HL-60 (cell line): ENCODE measurements around the gene LRRC7.

Source experiments
- DNase-seq, 2 experiments: peaks; one replicate each; pipeline ENCODE4 v3.0.0-alpha.2; 2010 to 2020; ENCODE audit warnings: low read depth in 1 of 2, low spot score in 1 of 2
- H3K27ac ChIP-seq: fragments of 250-450 bp; sonication (Bioruptor Pico); replicated peaks from 2 replicates; pipeline ENCODE4 v1.5.1; 2020; ENCODE audit warnings: mild to moderate bottlenecking, moderate library complexity
- H3K27me3 ChIP-seq: fragments of 250-450 bp; sonication (Bioruptor Pico); 2 replicates; pipeline ENCODE4 v1.5.1; 2021; ENCODE audit warnings: mild to moderate bottlenecking, moderate library complexity; ENCODE audit not compliant: insufficient read depth, poor library complexity, severe bottlenecking
- H3K4me3 ChIP-seq: replicated peaks from 2 replicates; pipeline ENCODE4 v1.5.1; 2011; ENCODE audit warnings: mild to moderate bottlenecking, control low read depth, low read length; ENCODE audit not compliant: insufficient read depth
- CTCF ChIP-seq: IDR thresholded peaks from one replicate; pipeline ENCODE4 v1.5.1; 2011; ENCODE audit warnings: low read length, control low read depth, inconsistent platforms; ENCODE audit not compliant: insufficient read depth
- GABPA ChIP-seq: IDR thresholded peaks from 2 replicates; pipeline ENCODE4 v1.6.1; 2012; ENCODE audit warnings: low read depth
- POLR2AphosphoS5 ChIP-seq: IDR thresholded peaks from 2 replicates; pipeline ENCODE4 v1.6.1; 2012; ENCODE audit warnings: low read depth
- REST ChIP-seq: IDR thresholded peaks from 2 replicates; pipeline ENCODE4 v1.6.1; 2012; ENCODE audit warnings: low read depth; ENCODE audit not compliant: insufficient replicate concordance
- SPI1 ChIP-seq: IDR thresholded peaks from 2 replicates; pipeline ENCODE4 v1.6.1; 2012; ENCODE audit warnings: low read depth, mild to moderate bottlenecking, borderline replicate concordance

The LRRC7 gene

GRCh38 chr1:69834336-69834735 is 266.6 kb downstream of the LRRC7 start:
- H3K4me3 ChIP-seq, result no peak overlapping the region
- no peak overlapping the region for H3K27ac ChIP-seq
- H3K27me3 ChIP-seq, result no peaks in the 10 kb centered on the region
- DNase-seq, result no peak
- TF ChIP-seq SPI1 (no peak), GABPA (no peak), CTCF (no peak), REST (no peak), POLR2AphosphoS5 (no peak)

- TF ChIP-seq SPI1 (no peak), REST (no peak), GABPA (no peak), POLR2AphosphoS5 (no peak), CTCF (no peak)
- no peak overlapping the region for H3K4me3 ChIP-seq
- no peak overlapping the region for H3K27ac ChIP-seq
- H3K27me3 ChIP-seq, result no peaks in the 10 kb centered on the region
- no peak for DNase-seq
Measured at GRCh38 chr1:69835955-69836354, 268.2 kb downstream of the LRRC7 start.

- TF ChIP-seq POLR2AphosphoS5, result no peak
- TF ChIP-seq SPI1, result no peak
- DNase-seq, result no peak
- no peak overlapping the region for H3K27ac ChIP-seq
- H3K4me3 ChIP-seq, result no peak overlapping the region
- no peaks in the 10 kb centered on the region for H3K27me3 ChIP-seq
Measured at GRCh38 chr1:69836971-69837636, 269.4 kb downstream of the LRRC7 start.

GRCh38 chr1:69842326-69842725 is 274.6 kb downstream of the LRRC7 start:
- no peak overlapping the region for H3K4me3 ChIP-seq
- TF ChIP-seq CTCF, result no peak
- no peak for TF ChIP-seq POLR2AphosphoS5
- no peak for TF ChIP-seq GABPA
- DNase-seq, result no peak
- H3K27ac ChIP-seq, result no peak overlapping the region
- no peaks in the 10 kb centered on the region for H3K27me3 ChIP-seq
